ENCODE data around the gene LPIN3. TPM values are rescaled to one million over a fixed set of nuclear protein-coding genes. Genes with fewer than 3 reads are reported as not detected.

Gene LPIN3
- total RNA-seq, 1 experiment from 2014 or later, result 15.3 TPM

- no peak for DNase-seq (ENCODE audit: low read depth)
These were observed 9.3 kb downstream of the LPIN3 start for GRCh38 chr20:41349943-41350342.

GRCh38 chr20:41350408-41350962, 9.9 kb downstream of the LPIN3 start:
- no peak for DNase-seq (ENCODE audit: low read depth)

- no peak for DNase-seq (ENCODE audit: low read depth)
These were observed 11.5 kb downstream of the LPIN3 start for GRCh38 chr20:41352106-41352505.

GRCh38 chr20:41352666-41353065, 12.0 kb downstream of the LPIN3 start:
- DNase-seq (ENCODE audit: low read depth), result no peak

GRCh38 chr20:41353530-41353929, 12.9 kb downstream of the LPIN3 start:
- DNase-seq (ENCODE audit: low read depth), result no peak

GRCh38 chr20:41355192-41355591, 14.6 kb downstream of the LPIN3 start:
- no peak for DNase-seq (ENCODE audit: low read depth)

GRCh38 chr20:41355598-41356203, 15.1 kb downstream of the LPIN3 start:
- no peak for DNase-seq (ENCODE audit: low read depth)

GRCh38 chr20:41356951-41357350, 16.3 kb downstream of the LPIN3 start:
- DNase-seq (ENCODE audit: low read depth), result no peak

GRCh38 chr20:41357424-41358163, 17.0 kb downstream of the LPIN3 start:
- no peak for DNase-seq (ENCODE audit: low read depth)

- no peak for DNase-seq (ENCODE audit: low read depth)
These were observed 17.6 kb downstream of the LPIN3 start for GRCh38 chr20:41358230-41358629.

- no peak for DNase-seq (ENCODE audit: low read depth)
These were observed 18.1 kb downstream of the LPIN3 start for GRCh38 chr20:41358717-41359116.

- no peak for DNase-seq (ENCODE audit: low read depth)
These were observed 19.0 kb downstream of the LPIN3 start for GRCh38 chr20:41359541-41360011.

- DNase-seq (ENCODE audit: low read depth), result peak; percentile 36
These were observed 20.5 kb downstream of the LPIN3 start for GRCh38 chr20:41360831-41361756.

GRCh38 chr20:41361757-41362747, 21.4 kb downstream of the LPIN3 start:
- DNase-seq (ENCODE audit: low read depth), result peak; percentile 45

- DNase-seq (ENCODE audit: low read depth), result no peak
These were observed 22.1 kb downstream of the LPIN3 start for GRCh38 chr20:41362748-41363140.

- no peak for DNase-seq (ENCODE audit: low read depth)
These were observed 23.0 kb downstream of the LPIN3 start for GRCh38 chr20:41363601-41364000.

- DNase-seq (ENCODE audit: low read depth), result no peak
These were observed 23.7 kb downstream of the LPIN3 start for GRCh38 chr20:41364236-41364855.

- no peak for DNase-seq (ENCODE audit: low read depth)
These were observed 24.5 kb downstream of the LPIN3 start for GRCh38 chr20:41364967-41365765.

All from LHCN-M2 (cell line).